Stimulated activated CD4-positive, alpha-beta T cell treated with anti-CD3 and anti-CD28 coated beads, Interleukin-4, amount 100 ng/mL, for 48 hours (primary cell): Measurements from ENCODE around the gene MICAL3.
A peak's percentile ranks its signal among the peaks of the same experiment; 100 is the strongest.
"Not testable (repeated sequence)": the region's sequence is repeated elsewhere in the genome, so short reads cannot be mapped to it uniquely, and the experiment has no call there.

Experiments
- DNase-seq, 2 donors: peaks; one replicate each; pipeline ENCODE4 v3.0.0-alpha.2; 2020; ENCODE audit warnings: low read depth in 2 of 2

MICAL3 gene

DNA sequence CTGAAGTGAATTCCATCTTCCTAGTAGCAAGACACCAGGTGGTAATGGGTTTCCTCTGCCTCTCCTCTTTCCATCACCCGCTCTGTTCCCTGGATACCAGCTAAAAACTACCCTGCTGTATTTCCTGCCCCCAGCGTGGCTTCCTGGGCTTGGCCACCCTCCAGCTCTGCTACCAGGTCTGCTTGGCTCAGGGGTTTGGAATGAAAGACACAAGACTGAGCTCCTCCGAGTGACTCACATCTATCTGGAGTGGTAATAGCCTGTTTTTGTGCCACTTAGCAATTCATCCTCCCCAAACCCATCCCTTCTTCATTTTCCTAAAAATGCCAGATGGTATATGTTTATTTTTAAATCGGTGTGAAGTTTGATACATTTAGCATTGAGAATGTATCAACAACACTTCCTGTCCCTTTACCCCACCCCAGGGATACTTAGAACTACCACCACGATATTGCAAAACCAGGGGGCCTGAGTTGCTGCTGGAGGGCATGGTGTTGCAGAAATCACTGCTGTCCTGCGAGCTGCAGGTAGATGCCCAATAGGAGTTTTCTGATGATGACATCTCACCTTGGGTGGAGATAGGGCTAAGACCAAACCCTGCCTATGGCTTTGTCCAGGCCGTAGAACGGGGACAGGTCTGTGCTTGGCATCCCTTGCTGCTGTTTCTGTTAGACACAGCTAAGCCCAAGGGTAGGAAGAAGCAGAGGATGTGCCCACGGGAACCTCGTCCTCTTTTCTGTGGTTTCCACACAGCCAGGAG, 7.5 kb upstream of the MICAL3 start:
- DNase-seq = no peak

DNA sequence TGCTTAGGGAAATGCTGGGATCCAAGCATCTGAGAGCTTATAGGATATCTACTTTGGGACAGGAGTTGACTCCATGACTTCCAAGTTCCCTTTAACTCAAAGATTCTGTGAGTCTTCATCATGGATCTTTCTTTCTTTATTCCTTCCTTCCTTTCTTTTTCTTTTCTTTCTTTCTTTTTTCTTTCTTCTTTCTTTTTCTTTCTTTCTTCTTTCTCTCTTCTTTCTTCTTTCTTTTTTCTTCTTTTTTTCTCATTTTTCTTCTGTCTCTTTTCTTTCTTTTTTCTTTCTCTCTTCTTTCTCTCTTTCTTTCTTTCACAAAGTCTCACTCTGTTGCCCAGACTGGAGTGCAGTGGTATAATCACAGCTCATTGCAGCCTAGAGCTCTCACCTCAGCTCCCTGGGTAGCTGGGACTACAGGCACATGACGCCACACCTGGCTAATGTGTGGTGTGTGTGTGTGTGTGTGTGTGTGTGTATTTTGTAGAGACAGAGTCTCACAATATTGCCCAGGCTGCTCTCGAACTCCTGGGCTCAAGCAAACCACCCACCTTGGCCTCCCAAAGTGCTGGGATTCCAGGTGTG, 5.4 kb upstream of the MICAL3 start:
- DNase-seq = no peak

DNA sequence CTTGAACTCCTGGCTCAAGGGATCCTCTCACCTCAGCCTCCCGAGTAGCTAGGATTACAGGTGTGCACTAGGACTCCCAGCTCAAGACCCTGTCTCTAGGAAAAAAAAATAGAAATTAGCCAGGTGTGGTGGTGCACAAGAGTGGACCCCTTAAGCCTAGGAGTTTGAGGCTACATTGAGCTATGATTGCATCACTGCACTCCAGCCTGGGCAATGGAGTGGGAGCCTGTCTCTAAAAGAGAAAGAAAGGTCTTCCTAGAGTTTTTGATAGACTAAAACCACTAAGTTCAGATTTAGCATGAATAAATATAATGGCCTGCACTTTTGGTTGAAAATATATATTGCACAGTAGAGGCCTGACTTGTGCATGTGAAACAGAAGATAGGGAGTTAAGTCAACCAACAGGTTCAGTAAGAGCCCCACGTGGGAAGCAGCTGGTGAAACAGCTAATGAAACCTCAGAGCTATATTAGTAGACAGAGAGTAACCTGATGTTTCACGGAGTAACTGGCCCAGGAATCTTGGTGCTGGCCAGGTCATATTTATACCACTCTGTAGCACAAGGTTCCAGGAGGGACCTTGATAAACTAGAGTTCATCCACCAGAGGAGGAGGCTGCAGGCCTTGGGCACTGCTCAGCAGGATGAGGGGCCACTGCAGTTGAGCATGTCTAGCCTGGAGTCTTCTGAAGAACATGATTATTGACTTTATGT, 4.6 kb upstream of the MICAL3 start:
- DNase-seq = no peak

DNA sequence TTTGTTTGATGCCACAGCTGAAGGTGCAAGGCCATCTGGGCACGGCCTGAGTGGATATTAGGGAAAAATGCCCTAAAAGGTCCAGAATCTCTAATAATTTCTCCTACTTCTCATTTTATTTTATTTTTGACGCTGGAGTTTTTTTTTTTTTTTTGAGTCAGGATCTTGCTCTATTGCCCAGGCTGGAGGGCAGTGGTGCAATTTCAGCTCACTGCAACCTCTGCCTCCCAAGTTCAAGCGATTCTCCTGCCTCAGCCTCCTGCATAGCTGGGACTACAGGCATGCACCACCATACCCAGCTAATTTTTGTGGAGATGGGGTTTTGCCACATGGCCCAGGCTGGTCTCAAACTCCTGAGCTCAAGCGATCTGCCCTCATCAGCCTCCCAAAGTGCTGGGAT, 1.5 kb upstream of the MICAL3 start:
- DNase-seq = not testable (repeated sequence)

DNA sequence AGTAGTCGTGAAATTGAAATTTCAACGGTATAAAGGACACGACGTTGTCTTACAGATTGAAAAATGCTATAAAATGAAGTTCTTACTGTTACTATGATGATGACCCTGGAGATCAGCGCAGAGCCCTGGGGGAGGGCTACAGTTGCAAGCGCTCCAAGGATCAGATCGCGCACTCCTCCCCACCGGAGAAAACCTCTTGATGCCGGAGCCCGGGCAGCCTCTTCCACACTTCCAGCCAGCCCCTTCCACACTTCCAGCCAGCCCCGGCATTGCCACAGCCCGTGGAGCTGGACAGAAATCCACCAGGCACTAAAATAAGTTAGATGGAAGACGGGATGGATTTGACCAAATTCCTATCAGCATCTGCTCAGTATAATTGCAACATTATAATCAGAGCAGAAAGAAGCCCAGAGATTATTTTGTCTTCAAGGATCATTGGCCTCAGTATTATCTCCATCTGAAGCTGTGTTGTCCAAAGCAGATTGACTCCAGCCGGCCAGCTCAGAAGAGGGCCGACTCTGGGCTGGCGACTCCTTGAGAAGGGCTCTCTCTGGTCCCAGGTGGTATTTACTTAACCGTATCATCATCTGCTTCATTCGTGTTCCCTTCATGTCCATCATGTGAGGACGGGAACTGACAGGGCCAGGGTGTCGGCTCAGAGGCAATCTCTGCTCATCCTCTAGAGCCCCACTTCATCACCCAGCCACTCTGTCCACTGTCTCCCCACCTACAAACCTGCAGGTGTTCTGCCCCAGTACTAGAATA, 777 bp upstream of the MICAL3 start:
- DNase-seq = no peak

DNA sequence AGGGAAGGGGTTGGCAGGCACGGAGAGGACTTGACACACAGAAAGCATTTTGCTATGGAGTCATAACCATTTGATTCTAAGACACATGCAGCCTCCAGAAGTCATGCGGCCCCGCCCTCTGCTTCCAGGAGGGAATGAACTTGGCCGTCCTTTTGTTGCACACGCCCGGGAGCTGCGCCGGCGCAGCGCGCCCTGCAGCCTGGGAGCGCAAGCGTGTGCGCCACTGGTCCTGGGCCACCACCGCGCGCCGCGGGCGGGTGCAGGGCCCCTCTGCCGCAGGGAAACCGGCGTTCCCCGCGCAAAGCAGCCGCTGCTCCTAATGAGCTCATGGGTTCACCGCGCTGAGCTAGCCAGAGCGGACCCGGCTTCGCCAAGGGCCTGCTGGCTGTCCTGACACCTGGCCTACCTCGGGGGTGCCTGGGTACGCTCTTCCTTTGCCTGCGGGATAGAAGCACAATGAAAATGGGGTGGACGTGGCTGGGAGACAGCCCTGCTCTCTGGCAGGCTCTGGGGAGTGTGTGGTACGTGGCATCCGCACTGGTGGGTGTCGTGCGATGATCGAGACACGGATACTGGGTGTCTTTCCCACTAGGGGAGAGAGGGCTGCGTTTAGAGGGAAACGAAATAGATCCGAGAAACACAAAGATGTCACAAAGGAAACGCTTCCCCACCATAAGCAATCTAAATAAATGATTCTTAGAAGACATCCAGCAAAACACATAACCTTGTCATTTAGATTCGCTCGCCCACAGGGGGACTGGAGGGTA, 669 bp downstream of the MICAL3 start:
- DNase-seq = peak in 1 of 2 donors; percentile 23

DNA sequence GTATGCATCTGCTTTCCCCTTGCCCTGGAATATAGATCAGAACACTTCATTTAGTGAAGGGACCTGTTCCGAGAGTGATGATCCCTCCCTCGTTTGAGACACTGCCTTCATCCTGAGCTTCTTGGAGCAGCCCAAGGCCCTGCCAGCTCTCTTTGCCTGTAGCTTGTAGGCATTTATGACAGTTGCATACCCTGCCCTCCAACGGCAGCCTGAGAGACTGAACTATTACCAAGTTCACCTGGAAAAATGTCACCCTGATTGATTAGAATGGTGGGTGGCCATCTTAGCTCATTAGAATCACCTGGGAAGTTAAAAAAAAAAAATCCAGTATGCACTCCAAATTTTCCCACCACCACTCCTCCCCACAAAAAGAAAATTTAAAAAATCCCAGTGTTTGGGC, 1.5 kb downstream of the MICAL3 start:
- no peak for DNase-seq

DNA sequence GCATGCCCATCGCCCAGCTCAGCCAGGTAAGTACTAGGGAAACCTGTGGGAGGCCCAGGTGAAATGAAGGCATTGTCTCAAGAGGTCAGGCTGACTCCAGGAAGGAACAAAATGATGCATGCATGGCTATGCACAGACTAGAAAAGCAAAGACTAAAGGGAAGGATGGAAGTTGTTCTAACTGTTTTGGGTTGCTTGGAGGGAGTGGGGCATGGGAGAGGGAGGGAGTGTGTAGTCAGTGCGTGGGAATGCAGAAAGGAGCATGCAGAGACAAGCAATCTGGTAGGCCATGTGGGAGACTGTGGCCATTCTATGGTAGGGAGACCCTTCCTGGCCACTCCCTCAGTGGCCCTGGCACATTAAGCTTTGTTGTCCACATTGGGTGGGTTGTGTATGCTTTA, 2.9 kb downstream of the MICAL3 start:
- no peak for DNase-seq

DNA sequence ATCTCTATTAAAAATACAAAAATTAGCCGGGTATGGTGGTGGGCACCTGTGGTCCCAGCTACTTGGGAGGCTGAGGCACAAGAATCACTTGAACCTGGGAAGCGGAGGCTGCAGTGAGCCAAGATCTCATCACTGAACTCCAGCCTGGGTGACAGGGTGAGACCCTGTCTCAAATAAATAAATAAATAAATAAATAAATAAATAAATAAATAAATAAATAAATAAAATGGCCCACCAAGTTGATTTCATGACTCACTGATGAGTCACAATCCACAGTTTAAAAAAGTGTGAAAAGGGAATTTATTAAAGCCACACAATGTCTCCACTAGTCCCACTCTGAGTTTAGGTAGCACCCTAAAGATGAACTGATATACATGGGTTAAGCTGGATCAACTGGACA, 3.6 kb downstream of the MICAL3 start:
- not testable (repeated sequence) for DNase-seq

DNA sequence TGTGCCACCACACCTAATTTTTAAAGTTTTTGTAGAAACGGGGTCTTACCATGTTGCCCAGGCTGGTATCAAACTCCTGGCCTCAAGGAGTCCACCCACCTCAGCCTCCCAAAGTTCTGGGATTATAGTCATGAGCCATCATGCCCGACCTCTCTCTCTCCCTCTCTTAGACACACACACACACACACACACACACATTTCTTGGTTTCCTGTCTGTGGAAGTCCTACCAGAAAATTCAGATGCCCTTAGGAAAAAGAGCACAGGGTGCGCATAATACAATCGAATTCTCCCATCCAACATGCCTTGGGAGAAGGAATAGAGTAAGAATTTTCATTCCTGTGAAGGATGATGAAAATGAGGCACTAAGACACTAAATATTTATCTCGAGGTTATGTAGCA, 10.4 kb downstream of the MICAL3 start:
- DNase-seq = no peak

DNA sequence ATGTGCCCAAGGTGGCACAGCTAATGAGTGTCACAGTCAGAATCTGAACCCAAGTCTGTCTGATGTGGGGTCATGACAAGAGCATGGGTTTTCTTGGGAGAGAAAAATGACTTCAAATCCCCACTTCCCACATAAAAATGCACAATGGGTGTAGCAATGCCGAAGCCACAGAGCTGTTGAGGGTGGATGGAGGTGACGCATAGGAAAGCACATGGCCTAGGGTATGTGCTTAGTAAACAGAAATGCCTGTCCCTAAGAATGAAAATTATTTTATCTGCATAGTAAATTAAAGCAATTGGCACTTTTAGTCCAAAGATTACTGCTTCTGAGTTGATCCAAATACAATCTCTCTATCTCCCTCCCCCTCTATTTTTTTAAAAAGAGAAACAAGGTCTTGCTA, 10.9 kb downstream of the MICAL3 start:
- DNase-seq = no peak

DNA sequence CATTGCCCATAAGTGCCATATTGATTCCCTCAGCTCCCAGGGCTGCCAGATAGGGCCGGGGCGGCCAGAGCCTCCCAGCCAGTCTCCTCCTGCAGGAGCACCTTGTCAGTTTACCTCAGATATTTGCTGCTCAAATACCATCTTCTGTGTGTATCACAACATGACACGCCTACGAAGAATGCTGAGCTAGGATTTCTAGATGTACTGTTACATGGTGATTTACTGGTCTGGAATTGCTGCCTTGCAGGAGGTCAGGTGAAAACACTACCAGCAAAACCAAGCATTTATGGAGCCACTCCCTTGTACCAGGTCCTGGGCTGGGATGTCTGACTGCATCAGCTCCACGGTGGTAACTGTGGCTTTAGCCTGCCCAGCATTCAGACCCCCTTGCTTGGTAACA, 11.8 kb downstream of the MICAL3 start:
- no peak for DNase-seq

DNA sequence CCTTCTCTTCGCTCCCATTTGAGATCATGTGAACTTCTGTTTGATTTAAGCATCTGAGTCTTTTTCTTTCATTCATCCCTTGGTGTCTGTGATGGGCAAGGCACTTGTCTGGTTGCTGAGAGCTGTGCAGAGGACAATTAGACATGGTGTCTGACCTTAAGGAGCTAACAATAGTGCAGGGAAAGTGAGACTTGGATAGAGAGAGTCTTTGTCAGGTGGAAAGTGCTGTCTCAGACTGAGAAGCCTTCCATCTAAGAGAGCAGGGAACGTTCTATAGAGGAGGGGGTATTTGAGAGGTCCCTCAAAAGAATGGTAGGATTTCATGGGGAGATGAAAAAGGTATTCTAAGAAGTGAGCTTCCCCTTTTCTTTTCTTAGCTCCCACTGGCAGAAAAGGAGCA, 14.1 kb downstream of the MICAL3 start:
- no peak for DNase-seq

DNA sequence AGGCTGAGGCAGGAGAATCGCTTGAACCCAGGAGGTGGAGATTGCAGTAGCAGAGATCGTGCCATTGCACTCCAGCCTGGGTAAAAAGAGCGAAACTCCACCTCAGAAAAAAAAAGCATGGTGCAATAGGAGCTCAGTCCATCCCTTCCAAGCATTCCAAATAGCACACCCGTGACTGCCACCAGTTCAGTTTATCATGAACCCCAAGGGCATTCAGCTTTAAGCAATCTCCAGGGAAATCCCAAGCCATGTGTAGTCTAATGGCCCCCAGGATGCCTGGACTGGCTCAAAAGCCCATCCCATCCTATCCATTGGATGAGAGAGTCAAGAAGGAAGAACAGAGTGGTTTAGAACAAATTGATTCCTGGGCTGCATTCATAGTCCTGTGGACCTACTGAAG, 16.2 kb downstream of the MICAL3 start:
- DNase-seq = no peak

DNA sequence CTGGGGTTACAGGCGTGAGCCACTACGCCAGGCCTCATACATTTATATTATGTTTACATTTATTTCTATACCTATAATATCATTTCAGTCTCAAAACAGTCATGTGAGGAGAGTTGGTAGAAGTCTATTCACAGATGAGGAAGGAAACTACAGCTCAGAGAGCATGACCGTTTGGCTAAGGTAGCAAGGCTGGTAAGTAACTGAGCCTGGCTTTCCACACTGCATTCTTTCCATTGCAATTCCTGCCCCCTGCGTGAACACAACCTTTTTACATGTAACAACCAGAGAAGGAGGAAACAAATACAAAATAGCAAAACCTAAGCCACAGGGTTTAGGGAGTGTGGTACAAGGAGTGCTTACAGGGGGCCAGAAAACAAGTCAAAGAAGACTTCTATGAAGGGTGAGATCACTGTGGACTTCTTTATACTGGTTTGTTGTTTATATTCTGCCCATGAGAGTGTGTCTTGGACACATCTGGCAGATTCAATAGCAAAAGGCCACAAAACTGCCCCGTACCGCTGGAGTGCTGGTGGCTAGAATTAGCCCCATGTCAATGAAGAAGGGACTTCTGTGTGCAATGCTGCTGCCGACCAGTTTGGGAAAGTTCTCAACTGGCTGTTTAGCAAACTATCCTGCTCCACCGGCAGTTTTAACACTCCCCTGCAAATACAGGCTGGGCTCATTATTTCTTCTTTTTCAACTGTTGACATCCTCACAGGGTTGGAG, 19.0 kb downstream of the MICAL3 start:
- DNase-seq = no peak

DNA sequence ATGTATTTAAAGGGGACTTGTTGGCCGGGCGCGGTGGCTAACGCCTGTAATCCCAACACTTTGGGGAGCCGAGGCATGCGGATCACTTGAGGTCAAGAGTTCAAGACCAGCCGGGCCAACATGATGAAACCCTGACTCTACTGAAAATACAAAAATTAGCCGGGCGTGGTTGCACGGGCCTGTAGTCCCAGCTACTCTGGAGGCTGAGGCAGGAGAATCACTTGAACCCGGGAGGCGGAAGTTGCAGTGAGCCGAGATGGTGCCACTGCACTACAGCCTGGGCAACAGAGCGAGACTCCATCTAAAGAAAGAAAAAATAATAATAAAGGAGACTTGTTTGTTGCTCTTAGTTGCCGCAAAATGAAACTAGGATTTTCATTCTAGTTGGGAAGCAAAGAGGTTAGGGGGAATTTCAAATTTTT, 22.5 kb downstream of the MICAL3 start:
- not testable (repeated sequence) for DNase-seq

DNA sequence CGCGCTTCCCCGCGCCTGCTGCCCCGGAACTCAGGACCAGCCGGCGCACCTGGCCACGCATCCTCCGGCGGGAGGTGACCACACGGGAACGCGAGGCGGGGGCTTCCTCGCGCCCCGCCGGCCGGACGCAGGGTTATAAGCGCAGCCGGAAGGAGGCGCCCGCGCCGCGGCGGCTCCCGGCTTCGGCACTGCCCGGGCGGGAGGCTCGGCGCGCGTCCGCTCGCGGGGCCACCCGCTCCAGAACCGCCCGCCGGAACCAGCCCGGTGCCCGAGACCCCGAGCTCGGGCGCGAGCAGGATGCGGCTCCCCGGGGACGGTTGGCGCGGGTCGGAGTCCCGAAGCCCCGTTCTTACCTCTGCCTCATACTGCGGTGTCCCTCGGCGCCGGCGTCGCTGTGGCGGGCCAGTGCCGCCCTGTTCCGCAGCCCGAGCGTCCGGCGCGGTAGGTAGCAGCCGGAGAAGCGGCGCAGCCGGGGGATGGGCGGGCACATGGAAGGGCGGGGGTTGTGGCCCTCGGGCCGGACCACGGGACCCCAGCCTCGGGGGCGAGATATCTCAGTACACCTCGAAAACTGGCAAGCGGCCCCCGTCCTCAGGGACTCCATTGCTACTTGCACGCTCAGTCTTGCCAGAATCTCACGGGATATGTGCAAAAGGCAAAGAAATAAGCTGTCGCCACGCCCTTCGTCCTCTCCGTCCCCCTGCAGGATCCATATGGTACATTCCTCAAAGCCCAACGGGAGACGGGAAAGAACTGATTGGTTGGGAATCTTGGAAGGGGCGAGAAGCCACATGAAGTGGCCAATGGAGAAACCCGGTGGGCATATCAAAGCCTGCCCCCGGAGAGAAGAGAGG, 23.1 kb downstream of the MICAL3 start:
- peak; percentile 65 to 79 for DNase-seq

DNA sequence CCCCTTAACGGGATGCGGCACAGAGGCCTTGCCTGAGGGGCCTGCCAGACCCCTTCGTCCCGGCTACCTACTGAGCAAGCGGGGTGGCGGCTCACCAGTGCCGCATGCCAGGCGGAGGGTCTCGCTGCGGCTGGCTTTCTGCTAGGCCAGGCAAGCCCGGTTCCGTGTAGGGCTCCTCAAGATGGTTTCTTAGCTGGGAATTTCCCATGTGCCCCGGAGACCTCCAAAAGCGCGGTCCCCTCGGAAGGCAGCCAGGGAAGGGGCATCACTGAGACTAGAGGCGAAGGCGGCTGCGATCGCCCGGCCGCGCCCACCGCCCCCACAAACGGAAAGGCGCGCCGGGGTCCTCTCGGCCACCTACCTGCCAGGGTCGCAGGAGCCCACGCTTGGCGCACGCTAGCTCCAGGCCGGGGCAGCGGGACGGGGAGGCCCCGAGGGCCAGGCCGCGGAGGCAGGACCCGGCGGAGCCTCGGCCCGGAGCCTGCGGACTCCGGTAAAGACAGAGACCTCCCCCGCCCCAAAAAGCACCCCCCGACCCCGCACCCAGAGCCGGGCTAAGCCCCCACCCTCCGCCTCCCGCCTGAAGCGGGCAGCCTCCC, 23.8 kb downstream of the MICAL3 start:
- no peak for DNase-seq

DNA sequence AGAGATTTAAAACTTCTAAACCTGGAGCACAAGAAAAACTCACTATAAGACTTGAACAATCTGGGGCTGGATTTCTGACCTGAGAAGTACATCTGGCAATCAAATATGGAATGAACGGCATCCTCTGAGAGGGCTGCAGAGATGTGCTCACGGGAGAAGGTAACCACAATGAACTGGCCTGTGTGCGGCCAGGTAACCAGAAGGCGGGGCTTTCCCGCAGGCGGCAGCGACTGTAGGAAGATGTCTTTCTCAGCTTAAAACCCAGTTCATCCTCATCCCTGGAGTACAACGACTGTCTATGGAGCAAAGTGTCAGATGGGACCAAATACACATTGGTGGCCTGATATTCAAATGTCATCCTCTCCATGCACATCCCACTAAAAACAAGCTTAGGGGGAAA, 24.5 kb downstream of the MICAL3 start:
- DNase-seq = no peak

DNA sequence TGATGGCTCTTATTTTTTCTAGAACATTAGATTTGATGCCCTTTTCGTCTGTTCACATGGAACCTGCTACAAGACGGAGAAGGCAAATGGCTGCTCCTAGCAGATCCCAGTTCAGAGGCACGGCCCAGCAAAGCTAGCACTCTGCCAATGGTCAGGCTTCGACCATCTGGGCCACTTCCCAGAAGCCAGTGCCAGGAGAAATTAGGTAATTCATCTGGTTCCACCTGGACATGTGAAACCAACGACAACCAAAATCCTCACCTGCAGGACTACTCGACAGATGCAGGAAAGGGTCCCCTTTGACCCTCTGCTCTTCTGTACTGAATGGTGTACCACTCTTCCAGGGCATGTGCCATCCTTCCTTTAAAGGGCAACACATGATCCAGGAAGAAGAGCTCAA, 25.4 kb downstream of the MICAL3 start:
- DNase-seq = no peak
